Measurements from ENCODE around the gene CLMN.
"Not testable (repeated sequence)": the region's sequence is repeated elsewhere in the genome, so short reads cannot be mapped to it uniquely, and the experiment has no call there.

Gene CLMN

GRCh38 chr14:95300697-95301526 lies 18.8 kb downstream of the CLMN start:
- no peak for DNase-seq

- no peak for DNase-seq
These were observed 19.6 kb downstream of the CLMN start for GRCh38 chr14:95300002-95300696.

- DNase-seq = no peak
These were observed 20.4 kb downstream of the CLMN start for GRCh38 chr14:95299271-95299670.

GRCh38 chr14:95297832-95298231 lies 21.9 kb downstream of the CLMN start:
- no peak for DNase-seq

GRCh38 chr14:95296966-95297365 lies 22.7 kb downstream of the CLMN start:
- DNase-seq = no peak

GRCh38 chr14:95295600-95296376 lies 23.9 kb downstream of the CLMN start:
- no peak for DNase-seq

- DNase-seq = peak; percentile 38
These were observed 24.7 kb downstream of the CLMN start for GRCh38 chr14:95294834-95295599.

- DNase-seq = no peak
These were observed 25.4 kb downstream of the CLMN start for GRCh38 chr14:95294320-95294719.

GRCh38 chr14:95293449-95293848 lies 26.3 kb downstream of the CLMN start:
- no peak for DNase-seq

- no peak for DNase-seq
These were observed 26.9 kb downstream of the CLMN start for GRCh38 chr14:95292660-95293425.

- DNase-seq = peak; percentile 35
These were observed 27.7 kb downstream of the CLMN start for GRCh38 chr14:95291859-95292542.

- peak; percentile 65 for DNase-seq
These were observed 28.8 kb downstream of the CLMN start for GRCh38 chr14:95290871-95291431.

- DNase-seq = no peak
These were observed 29.7 kb downstream of the CLMN start for GRCh38 chr14:95290021-95290420.

GRCh38 chr14:95289323-95290010 lies 30.2 kb downstream of the CLMN start:
- no peak for DNase-seq

GRCh38 chr14:95288672-95289322 lies 30.9 kb downstream of the CLMN start:
- DNase-seq = no peak

GRCh38 chr14:95287176-95287754 lies 32.4 kb downstream of the CLMN start:
- no peak for DNase-seq

- no peak for DNase-seq
These were observed 33.1 kb downstream of the CLMN start for GRCh38 chr14:95286645-95287044.

- DNase-seq = no peak
These were observed 34.1 kb downstream of the CLMN start for GRCh38 chr14:95285566-95285965.

GRCh38 chr14:95283802-95284201 lies 35.9 kb downstream of the CLMN start:
- not testable (repeated sequence) for DNase-seq

Measured in NCI-H2029 treated with DMSO at 0.1 percent for 48 hours (cell line).